DND-41 (cell line): ENCODE data around the gene IPCEF1.
A peak's percentile ranks its signal among the peaks of the same experiment; 100 is the strongest.

Experiments used
- ATAC-seq: fragments of 200-7000 bp; cut with Tn5 transposase; 3 replicates; pipeline ENCODE4 v1.9.1; 2021; ENCODE audit warnings: low read depth; ENCODE audit not compliant: insufficient read depth
- DNase-seq: peaks from one replicate; pipeline ENCODE4 v3.0.0-alpha.2; 2020
- H2AFZ ChIP-seq: 2 replicates; pipeline ENCODE4 v1.6.0; 2012; ENCODE audit warnings: low read depth, low read length
- H3K27ac ChIP-seq: 2 replicates; pipeline ENCODE4 v1.5.1; 2012; ENCODE audit warnings: low read length, inconsistent platforms
- H3K27me3 ChIP-seq: fragments of 200-600 bp; sonication (generic); 2 replicates; pipeline ENCODE4 v1.6.0; 2012; ENCODE audit warnings: low read length, mild to moderate bottlenecking, inconsistent platforms; ENCODE audit not compliant: insufficient read depth, poor library complexity
- H3K36me3 ChIP-seq: 2 replicates; pipeline ENCODE4 v1.5.1; 2012; ENCODE audit warnings: low read length, inconsistent platforms; ENCODE audit not compliant: insufficient read depth
- H3K4me1 ChIP-seq: 2 replicates; pipeline ENCODE4 v1.5.1; 2012; ENCODE audit warnings: mild to moderate bottlenecking, low read length; ENCODE audit not compliant: insufficient read depth
- H3K4me2 ChIP-seq: 2 replicates; pipeline ENCODE4 v1.6.0; 2012; ENCODE audit warnings: mild to moderate bottlenecking, moderate library complexity, low read length, inconsistent platforms; ENCODE audit not compliant: insufficient read depth
- H3K4me3 ChIP-seq, 2 experiments: fragments of 200-600 bp in 1 of 2; shearing (Covaris generic) in 1 of 2; 2 replicates each; pipeline ENCODE4 v1.5.1; 2012 to 2016; ENCODE audit warnings: inconsistent platforms in 2 of 2, low read length in 2 of 2, mild to moderate bottlenecking in 2 of 2, low read depth in 1 of 2, moderate library complexity in 1 of 2
- H3K79me2 ChIP-seq: 2 replicates; pipeline ENCODE4 v1.6.0; 2012; ENCODE audit warnings: low read length, inconsistent platforms; ENCODE audit not compliant: insufficient read depth
- H3K9ac ChIP-seq: 2 replicates; pipeline ENCODE4 v1.6.0; 2012; ENCODE audit warnings: low read depth, mild to moderate bottlenecking, inconsistent platforms, low read length, moderate library complexity
- H3K9me3 ChIP-seq: 2 replicates; pipeline ENCODE4 v1.5.1; 2012; ENCODE audit warnings: low read length, moderate library complexity, mild to moderate bottlenecking, inconsistent platforms; ENCODE audit not compliant: insufficient read depth, severe bottlenecking
- H4K20me1 ChIP-seq: 2 replicates; pipeline ENCODE4 v1.6.0; 2012; ENCODE audit warnings: low read length; ENCODE audit not compliant: insufficient read depth
- EZH2 ChIP-seq: IDR thresholded peaks from 3 replicates; pipeline ENCODE4 v1.6.1; 2012; ENCODE audit warnings: borderline replicate concordance, low read depth, mild to moderate bottlenecking, moderate library complexity, low read length, inconsistent platforms; ENCODE audit not compliant: severe bottlenecking
- TF ChIP-seq, protein P1 (sequence below): IDR thresholded peaks from 2 replicates; pipeline ENCODE4 v1.5.1; 2012; ENCODE audit warnings: borderline replicate concordance, low read length, moderate library complexity, mild to moderate bottlenecking; ENCODE audit not compliant: poor library complexity, severe bottlenecking; ENCODE audit errors: extremely low read depth

Gene IPCEF1

GRCh38 chr6:154257067-154257466 is 99.5 kb downstream of the IPCEF1 start:
- Histone ChIP-seq H3K4me2 (no peak overlapping the region), H3K27ac (0 out of 2 replicates have a peak overlapping the region, but pooled peaks have one; percentile 11), H3K79me2 (no peaks in the 10 kb centered on the region), H3K27me3 (no peaks in the 10 kb centered on the region), H4K20me1 (no peaks in the 10 kb centered on the region), H3K4me1 (peaks cover 22% of the 10 kb centered on the region), H3K36me3 (no peaks in the 10 kb centered on the region), H2AFZ (peak overlapping the region; percentile 44; the same call in 1 of the 2 replicates), H3K9ac (no peak overlapping the region), H3K9me3 (peaks cover 17% of the 10 kb centered on the region), H3K4me3 (no peak overlapping the region)
- DNase-seq = no peak
- TF ChIP-seq, protein P1, sequence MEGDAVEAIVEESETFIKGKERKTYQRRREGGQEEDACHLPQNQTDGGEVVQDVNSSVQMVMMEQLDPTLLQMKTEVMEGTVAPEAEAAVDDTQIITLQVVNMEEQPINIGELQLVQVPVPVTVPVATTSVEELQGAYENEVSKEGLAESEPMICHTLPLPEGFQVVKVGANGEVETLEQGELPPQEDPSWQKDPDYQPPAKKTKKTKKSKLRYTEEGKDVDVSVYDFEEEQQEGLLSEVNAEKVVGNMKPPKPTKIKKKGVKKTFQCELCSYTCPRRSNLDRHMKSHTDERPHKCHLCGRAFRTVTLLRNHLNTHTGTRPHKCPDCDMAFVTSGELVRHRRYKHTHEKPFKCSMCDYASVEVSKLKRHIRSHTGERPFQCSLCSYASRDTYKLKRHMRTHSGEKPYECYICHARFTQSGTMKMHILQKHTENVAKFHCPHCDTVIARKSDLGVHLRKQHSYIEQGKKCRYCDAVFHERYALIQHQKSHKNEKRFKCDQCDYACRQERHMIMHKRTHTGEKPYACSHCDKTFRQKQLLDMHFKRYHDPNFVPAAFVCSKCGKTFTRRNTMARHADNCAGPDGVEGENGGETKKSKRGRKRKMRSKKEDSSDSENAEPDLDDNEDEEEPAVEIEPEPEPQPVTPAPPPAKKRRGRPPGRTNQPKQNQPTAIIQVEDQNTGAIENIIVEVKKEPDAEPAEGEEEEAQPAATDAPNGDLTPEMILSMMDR = no peak
- TF ChIP-seq EZH2 = no peak
- no peak for ATAC-seq

DNA sequence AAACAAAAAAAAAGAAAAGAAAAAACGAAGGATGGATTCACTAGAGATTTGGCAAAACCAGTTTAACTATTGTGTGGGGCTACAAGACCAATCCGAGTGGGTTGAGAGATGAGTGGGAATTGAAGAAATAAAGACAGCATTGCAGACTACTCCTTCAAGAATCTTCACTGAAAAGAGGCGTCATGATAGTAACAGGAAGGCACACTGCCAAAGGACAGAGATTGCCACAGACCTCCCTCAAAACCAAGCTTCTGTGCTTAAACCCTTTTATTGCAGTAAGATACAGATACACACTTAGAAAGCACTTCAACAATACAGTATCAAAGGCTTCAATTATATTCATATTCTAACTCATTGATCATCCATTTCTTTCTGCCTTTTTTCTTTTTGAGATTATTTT is 103.9 kb downstream of the IPCEF1 start:
- H3K79me2 ChIP-seq = no peaks in the 10 kb centered on the region
- peak overlapping the region; percentile 55; the same call in 1 of the 2 replicates for H2AFZ ChIP-seq
- peaks cover 17% of the 10 kb centered on the region for H3K9me3 ChIP-seq
- H3K27ac ChIP-seq = peak overlapping the region; percentile 63
- ATAC-seq (no peak), DNase-seq (no peak)
- TF ChIP-seq, protein P1 = no peak
- no peak for TF ChIP-seq EZH2
- H4K20me1 ChIP-seq = no peaks in the 10 kb centered on the region
- no peak overlapping the region for H3K9ac ChIP-seq
- H3K27me3 ChIP-seq = no peaks in the 10 kb centered on the region
- no peak overlapping the region for H3K4me2 ChIP-seq
- H3K4me1 ChIP-seq = peaks cover 57% of the 10 kb centered on the region
- no peak overlapping the region for H3K4me3 ChIP-seq
- no peaks in the 10 kb centered on the region for H3K36me3 ChIP-seq

DNA sequence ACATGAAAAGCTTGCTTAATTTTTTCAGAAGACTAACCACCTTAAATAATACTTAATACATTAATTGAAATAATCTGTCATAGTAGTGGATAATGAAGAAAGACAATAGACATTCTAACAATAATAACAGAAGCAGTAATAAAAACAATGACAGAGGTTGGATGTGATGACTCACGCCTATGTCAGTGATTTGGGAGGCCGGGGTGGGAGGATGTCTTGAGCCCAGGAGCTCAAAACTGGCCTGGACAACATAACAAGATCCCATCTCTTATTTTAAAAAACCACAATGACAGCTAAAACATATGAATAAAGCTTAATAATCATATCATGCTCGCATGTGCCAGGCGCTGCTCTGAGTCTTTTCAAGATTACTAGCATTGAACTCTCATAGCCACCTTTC is 105.5 kb downstream of the IPCEF1 start:
- H4K20me1 ChIP-seq = no peaks in the 10 kb centered on the region
- peak overlapping the region; percentile 21; the same call in 1 of the 2 replicates for H2AFZ ChIP-seq
- ATAC-seq = no peak
- no peaks in the 10 kb centered on the region for H3K27me3 ChIP-seq
- H3K36me3 ChIP-seq = no peaks in the 10 kb centered on the region
- DNase-seq = no peak
- H3K9ac ChIP-seq = peak overlapping the region; percentile 53; the same call in 1 of the 2 replicates
- TF ChIP-seq, protein P1 = no peak
- TF ChIP-seq EZH2 = no peak
- H3K4me2 ChIP-seq = no peak overlapping the region; the same call in 1 of the 2 replicates
- H3K79me2 ChIP-seq = peaks cover 10% of the 10 kb centered on the region
- H3K4me3 ChIP-seq = no peak overlapping the region
- peak overlapping the region; percentile 99 for H3K27ac ChIP-seq
- peaks cover 15% of the 10 kb centered on the region for H3K9me3 ChIP-seq
- H3K4me1 ChIP-seq = peaks cover 67% of the 10 kb centered on the region
